GM12801 (cell line): ENCODE results near the gene ACOT7.

Experiments used
- CTCF ChIP-seq: IDR thresholded peaks from one replicate; pipeline ENCODE4 v1.5.1; 2011; ENCODE audit warnings: control low read depth; ENCODE audit not compliant: insufficient read length; ENCODE audit errors: extremely low read depth

ACOT7 gene, protein sequence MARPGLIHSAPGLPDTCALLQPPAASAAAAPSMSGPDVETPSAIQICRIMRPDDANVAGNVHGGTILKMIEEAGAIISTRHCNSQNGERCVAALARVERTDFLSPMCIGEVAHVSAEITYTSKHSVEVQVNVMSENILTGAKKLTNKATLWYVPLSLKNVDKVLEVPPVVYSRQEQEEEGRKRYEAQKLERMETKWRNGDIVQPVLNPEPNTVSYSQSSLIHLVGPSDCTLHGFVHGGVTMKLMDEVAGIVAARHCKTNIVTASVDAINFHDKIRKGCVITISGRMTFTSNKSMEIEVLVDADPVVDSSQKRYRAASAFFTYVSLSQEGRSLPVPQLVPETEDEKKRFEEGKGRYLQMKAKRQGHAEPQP

GRCh38 chr1:6393400-6394187 lies at the start of gene ACOT7:
TSS of gene ACOT7 (minus strand) at chr1:6393767. CDS start at chr1:6393399, 368 bp downstream.
- TF ChIP-seq CTCF = no peak

- no peak for TF ChIP-seq CTCF
These were observed 48.0 kb upstream of the ACOT7 start for GRCh38 chr1:6441586-6441985.

- TF ChIP-seq CTCF = no peak
These were observed 46.9 kb upstream of the ACOT7 start for GRCh38 chr1:6440198-6441126.

- no peak for TF ChIP-seq CTCF
These were observed 44.5 kb upstream of the ACOT7 start for GRCh38 chr1:6438047-6438525.

- TF ChIP-seq CTCF = no peak
These were observed 42.0 kb upstream of the ACOT7 start for GRCh38 chr1:6435547-6435946.

- no peak for TF ChIP-seq CTCF
These were observed 41.6 kb upstream of the ACOT7 start for GRCh38 chr1:6435129-6435528.

- TF ChIP-seq CTCF = no peak
These were observed 40.6 kb upstream of the ACOT7 start for GRCh38 chr1:6434186-6434585.
